GM19397 (cell line): Measurements from ENCODE around the gene PPP2R3B.
A peak's percentile ranks its signal among the peaks of the same experiment; 100 is the strongest.
"Not testable (repeated sequence)": the region's sequence is repeated elsewhere in the genome, so short reads cannot be mapped to it uniquely, and the experiment has no call there.

Source experiments
- ATAC-seq: cut with Tn5 transposase; IDR thresholded peaks from one replicate; pipeline ENCODE4 v1.9.1; 2021; ENCODE audit warnings: mild to moderate bottlenecking, moderate library complexity; ENCODE audit not compliant: unreplicated experiment

The PPP2R3B gene

DNA sequence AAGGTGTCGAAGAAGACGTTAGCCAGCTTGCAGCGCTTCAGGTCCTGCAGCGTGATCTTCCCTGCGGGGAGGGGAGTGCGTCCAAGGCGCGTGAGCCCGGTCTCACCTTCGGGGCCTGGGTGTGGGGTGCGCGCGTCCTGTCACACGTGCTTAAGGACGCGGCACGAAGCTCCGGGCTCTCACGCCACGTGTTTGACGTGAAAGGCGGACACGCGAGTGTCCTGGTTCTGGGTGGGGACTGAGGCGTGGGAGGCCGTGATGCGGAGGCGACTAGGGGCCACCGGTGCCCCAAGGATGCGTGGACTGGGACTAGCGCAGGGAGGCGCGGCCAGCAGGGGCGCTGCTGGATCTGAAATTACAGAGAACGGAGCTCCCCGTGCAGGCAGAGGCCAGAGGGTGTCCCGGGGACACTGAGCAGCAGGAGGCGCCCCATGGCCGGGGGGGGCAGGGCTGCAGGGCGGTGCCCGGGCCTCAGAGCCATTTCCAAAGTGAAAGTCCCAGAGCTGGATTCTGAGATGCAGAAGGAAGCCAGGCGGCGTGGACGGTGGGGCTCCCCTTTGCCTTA is 47.8 kb downstream of the PPP2R3B start:
- no peak for ATAC-seq

DNA sequence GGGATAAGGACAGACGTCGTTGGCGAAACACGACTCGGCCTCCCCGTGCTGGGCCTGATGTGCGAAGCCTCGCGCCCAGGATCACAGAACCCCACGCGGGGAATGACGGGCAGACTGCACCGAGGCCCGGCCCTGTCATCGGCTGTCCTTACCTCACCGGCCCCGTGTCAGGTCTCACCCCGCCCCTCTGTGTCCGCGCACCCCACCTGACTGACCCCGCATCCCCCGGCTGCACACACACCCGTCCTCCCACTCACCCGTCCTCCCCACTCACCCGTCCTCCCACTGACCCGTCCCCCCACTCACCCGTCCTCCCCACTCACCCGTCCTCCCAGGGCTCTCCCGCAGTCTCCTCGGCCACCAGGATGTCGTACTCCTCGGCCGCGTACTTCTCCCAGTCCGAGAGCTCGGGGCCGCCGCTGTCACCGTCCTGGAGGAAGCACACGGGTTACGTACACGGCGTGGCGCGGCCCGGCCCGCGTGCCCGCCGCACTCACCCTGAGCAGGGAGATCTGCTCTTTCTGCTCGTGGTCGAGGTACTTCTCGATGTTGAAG is 48.3 kb downstream of the PPP2R3B start:
- no peak for ATAC-seq

DNA sequence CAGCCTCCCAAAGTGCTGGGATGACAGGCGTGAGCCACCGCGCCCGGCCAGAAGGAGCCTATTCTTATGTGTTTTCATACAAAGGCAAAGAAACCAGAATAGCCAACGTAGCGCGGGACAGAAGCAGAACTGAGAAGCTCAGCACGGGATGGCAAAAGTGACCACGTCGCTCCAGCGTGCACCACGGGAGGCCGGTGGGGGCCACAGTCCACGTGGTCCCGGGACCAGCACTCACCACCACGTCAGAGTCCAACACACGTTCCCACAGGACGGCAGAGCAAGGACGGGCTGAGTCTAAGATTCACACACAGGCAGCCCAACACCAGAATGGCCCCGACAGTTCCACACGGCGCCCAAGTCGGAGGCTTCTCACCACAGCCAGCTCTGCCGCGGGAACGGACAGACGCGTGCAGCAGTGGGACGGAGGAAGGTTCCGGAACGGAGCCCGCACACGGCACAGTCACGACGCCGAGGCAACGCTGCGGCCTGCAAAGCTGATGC is 49.3 kb downstream of the PPP2R3B start:
- ATAC-seq, result no peak

DNA sequence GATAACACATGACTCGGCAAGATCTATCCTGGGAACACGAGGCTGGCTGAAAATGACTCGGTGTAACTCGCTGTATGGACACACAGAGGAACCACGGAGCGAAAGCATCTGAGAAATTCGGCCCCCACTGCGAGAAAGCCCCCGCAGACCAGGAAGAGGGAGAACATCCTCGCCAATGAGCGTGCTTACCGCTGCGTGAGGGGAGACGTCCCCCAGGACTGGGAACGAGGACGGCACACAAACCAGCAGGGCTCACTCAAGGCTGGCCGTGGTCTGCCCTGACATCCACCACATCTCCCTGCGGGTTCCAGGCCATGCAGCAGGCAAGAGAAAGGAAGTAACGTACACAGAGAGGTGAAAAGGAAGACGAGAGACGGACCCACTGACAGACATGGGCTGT is 50.5 kb downstream of the PPP2R3B start:
- no peak for ATAC-seq

DNA sequence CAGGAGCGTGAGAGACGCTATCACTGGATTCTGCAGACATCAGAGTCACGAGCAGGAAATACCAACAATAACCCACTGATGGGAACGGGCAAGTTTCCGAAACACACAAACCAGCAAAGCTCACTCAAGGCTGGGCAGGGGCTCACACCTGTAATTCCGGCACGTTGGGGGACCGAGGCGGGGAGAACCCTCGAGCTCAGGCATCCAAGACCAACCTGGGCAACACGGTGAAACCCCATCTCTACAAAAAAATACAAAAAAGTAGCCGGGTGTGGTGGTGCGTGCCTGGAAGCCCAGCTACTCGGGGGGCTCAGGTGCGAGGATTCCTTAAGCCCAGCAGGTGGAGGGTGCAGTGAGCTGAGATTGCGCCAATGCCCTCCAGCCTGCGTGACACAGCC is 51.0 kb downstream of the PPP2R3B start:
- ATAC-seq, result no peak

DNA sequence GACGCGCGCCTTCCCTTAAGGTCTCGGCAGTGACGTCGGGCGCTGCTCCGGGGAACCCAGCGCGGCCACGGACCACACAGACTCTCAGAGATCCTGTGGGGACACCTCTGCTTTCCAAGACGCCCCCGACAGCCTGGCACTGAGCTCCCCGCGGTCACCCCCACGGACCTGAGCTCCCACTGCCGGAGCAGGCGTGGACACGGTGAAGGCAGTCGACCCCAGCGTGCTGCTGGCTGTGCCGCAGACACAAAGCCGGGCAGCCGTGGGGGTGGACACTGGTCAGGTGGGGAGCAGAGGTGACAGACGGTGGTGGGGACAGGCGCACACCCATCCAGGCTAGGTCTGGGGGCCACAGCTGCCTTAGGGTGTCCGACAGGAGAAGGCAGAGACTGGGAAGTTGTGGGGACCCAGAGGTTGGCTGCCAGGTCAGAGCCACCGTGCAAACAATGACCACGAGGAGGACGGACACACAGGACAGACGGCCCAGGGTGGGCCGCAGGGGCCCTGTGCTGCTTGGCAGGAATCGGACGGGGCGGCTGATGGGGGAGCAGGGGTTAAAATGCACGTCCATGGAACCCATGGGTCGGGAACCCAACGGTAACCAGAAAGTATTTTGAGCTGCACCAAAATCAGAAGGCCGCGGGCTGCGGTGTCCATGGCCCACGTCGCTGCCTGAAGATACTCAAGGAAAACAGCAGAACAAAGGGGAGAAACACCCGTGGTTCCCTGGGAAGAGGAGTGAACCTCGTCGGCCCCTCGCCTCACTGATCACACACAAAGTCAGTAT is 51.5 kb downstream of the PPP2R3B start:
- no peak for ATAC-seq

DNA sequence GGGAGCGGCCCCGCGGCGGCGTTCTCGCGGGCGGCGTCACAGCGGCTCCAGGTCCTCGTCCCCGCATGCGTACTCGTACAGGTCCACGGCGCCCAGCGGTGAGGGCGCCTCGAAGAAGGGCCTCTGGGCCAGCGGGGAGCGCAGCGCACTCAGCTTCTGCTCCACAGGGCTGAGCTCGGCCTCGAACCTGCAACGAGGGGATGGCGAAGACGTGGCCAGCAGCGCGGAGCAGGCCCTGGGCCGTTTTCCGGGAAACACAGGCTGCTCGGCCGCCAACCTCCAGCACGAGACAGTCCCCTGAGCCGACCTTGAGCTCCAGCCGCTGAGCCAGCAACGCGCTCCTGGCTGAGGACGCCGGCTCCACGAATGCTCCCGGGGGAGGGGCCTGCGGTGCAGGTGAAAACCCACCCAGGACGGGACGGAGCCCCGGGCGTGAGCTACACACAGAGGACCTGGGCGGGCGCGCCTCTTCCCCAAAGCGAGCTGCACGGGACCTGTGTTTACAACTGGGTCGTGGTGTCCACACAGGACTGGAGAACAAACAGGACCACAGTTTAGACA is 52.3 kb downstream of the PPP2R3B start:
- no peak for ATAC-seq

DNA sequence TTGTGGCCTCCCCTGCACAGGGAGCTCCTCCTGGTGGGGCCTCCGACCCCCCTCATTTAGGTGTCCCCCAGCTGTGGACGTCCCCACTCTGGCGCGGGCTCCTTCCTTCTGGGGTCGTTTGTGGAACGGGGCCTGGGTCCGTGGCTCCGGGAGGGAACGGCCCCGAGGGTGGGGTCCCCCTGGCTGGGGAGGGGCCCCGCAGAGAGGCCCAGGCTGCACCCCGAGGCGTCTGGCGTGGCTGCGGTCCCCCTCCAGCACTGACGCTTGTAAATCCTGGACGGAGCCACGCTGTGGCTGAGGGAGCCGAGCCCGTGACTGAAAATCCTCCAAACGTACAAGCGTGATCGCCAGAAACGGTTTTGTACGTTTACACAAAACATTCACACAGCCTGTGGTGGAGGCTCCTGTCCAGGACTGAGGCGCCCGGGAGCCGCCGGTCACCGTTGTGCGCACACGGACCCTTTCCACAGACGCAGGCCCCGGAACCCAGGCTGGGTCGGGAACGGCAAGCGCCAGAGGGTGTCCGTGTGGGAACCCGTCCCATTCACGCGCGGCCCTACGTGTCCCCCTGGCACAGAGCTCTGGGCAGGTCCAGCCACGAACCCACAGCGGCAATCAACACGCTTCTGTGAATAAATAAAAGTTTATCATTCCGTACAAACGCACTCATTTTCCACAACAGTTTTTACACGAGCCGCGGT is 52.9 kb downstream of the PPP2R3B start:
- ATAC-seq, result no peak

DNA sequence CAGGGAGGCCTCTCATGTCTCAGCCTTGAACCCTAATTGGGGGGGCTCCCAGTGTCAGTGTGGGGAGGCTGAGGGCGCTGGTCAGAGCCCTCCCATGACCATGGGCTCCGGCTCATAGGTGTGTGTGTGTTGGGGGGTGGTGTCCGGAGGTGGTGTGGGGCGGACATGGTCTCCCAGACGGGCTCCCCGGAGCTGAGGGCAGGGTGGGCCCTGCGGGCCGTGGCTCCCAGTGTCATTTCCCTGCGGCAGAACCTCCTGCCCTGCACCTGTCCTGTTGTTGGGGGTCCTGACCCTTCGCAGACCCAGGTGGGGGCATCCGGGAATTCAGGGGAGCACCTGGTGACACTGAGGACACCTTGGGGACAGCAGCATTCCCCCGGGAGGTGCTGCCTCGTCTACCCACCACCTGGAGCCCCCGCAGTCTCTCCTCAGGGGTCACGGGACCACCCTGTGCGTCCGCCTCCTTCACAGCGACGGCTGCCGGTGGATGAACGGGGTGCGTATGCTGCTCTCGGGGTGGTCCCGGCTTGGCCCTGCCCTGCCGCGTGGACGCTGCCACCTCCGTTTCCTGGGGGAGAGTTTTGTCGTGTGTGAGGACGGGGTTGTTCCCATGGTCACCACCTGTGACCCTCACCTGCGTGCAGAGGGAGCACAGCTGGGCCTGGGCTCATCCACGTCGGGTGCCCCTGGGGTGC is 53.6 kb downstream of the PPP2R3B start:
- ATAC-seq, result no peak

DNA sequence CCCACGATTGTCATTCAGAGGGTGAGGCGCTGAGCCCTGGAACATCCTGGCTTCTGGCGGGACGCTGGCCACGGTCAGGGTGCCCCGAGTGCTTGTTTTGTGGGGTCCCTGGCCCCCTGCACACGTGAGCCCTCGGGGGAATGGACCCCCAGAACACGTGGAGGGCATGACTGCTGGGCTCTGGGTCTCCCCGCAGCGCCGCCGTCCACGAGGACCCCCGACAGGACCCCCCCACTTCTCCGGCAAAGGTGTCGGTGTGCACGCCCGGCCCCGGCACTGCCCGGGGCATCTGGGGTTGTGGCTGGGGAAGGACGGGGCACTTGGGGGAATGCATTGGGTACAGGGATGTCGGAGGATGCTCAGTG is 54.2 kb downstream of the PPP2R3B start:
- ATAC-seq, result no peak

DNA sequence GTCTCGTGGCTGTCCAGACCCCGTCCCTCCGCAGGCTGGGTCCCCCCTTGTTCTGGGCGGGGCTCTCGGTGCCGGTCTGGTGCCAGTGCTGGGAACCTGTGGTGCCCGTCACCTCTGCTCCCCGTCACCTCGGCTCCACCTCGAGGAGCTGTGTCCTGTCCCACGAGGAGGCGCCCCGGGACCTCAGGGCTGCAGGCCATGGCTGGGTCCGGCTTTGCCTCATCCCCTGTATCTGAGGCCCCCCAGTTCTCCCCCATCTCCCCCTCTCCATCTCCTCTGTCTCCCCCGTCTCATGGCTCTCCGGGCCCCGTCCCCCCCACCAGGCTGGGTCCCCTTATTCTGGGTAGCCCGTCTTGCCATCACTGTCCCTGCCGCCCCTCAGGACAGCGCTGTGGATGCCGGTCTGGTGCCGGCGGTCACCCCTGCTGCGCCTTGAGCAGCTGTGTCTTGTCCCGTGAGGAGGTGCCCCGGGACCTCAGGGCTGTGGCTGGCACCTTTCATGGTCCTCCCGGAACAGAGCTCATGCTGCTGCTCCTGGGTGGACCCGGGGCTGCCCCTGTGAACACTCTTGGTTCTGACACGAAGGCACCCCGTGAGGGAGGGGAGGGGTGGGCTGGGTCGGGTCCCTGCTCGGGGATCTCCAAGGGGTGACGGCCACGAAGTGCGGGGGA is 54.7 kb downstream of the PPP2R3B start:
- no peak for ATAC-seq

DNA sequence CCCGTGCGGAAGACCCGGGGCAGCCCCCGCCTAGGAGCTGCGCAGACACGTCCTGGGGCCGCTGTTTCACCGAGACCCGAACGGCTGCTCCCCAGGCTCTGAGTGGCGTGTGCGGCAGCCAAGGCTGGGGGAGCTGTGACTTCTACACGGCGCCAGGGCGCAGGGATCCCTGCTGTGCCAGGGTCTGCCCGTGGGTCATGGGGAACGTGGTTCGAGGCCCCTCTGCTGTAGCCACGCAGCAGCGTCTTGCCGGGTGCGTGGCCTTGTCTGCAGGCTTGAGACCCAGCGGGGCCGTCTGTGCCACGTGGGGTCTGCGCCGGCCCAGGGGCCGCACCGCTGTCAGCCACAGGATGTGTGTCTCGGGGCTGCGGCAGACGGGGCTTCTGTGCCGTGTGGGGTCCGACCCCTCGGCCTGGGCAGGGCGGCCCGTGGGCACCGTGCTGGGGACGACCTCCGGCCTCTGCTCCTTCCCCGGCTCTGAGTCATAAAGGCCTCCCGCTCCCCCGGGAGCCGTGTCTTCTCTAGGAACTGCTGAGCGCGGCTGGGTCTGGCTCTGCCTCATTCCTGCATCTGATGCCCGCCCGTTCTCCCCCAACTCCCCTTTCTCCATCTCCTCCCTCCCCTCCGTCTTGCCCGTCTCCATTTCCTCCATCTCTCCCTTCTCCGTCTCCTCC is 55.4 kb downstream of the PPP2R3B start:
- no peak for ATAC-seq

DNA sequence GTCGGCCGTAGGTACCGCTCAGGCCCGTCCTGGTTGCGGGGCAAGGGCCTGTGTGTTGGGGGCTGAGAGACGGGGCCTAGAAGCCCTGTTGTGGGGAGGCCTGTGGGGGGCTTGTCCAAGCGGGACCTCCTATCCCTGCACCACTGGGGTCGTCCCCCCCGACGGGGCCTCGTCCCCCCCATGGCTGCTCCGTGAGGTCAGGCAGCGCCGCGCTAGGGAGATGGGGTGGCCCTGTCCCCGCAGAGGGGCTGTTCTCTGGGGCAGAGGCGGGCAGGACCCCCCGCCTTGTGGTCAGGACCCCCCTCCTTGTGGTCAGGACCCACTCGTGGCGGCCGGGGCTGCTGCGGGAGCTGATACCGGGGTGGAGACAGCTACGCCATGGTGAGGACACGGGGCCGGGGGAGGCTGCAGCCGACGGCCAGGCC is 56.0 kb downstream of the PPP2R3B start:
- no peak for ATAC-seq

DNA sequence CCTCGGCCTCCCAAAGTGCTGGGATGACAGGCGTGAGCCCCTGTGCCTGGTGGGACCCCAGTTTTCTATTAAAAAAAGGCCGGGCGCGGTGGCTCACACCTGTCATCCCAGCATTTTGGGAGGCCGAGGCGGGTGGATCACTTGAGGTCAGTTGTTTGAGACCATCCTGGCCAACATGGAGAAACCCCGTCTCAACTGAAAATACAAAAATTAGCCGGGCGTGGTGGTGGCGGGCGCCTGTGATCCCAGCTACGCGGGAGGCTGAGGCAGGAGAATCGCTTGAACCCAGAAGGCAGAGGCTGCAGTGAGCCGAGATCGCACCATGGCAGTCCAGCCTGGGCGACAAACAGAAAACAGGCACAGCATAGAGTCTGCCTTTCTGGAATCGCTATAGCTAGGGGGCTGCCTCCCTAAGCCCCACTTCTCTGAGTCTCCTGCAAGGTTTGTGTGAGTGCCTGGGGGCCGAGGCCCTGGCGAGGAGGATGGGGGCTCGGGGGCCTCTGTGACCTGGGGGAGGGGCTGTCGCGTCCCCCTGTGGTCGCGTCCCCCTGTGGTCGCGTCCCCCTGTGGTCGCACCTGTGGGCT is 56.5 kb downstream of the PPP2R3B start:
- ATAC-seq, result not testable (repeated sequence)

DNA sequence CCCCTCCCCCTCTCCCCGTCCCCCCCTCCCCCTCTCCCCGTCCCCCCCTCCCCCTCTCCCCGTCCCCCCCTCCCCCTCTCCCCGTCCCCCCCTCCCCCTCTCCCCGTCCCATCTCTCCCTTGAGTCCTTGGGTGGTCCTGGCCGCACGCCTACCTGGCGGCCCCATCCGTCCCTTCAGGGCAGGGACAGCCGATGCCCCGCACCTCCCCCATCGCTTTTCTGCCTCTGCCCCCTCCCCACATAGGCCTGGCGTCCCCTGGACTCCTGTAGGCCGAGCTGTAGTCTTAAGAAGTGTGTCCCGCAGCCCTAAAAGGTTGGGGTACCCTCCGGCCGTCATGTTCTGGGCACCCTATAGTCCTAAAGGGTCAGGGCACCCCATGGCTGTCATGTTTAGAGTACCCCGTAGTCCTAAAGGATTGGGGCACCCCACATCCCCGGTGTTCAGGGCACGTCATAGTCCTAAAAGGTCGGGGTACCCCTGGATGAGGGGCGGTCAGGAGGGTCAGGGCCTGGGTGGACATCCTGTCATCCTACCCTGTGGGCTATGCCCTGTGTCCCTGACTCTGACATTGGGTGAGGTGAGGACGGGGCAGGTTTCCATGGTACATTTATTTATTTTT is 57.3 kb downstream of the PPP2R3B start:
- no peak for ATAC-seq

DNA sequence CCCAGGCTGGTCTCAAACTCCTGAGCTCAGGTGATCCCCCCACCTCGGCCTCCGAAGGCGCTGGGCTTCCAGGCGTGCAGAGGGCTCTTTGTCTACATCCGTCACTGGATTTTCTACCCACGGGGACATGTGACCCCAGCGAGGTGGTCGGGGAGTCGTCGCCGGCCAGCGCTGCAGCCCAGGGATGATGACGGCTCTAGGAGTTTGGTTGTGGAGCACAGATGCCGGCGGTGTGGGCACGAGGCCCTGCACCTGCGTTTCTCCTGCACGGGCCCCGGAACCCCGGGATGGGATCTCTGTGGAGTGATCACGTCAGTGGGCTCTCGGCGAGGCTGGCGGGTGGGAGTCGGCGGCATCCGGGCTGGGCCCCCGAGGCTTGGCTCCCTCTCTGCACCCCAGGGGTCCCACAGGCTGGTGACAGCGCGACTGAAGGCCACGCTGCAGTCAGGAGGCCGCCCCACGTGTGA is 59.0 kb downstream of the PPP2R3B start:
- no peak for ATAC-seq

DNA sequence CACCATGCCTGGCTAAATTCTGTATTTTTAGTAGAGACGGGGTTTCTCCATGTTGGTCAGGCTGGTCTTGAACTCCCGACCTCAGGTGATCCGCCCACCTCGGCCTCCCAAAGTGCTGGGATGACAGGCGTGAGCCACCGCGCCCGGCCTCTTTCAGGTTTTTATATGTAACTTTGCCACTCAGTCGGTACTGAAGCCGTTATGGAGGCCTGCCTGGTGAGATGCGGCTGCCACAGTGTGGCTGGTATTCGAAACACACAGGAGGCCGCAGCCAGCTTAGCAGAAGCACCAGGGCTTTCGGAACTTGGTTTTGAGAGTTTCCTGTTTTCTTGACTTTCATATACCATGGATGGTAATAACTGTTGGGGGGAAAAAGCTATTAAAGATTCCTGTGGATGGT is 62.0 kb downstream of the PPP2R3B start:
- not testable (repeated sequence) for ATAC-seq

DNA sequence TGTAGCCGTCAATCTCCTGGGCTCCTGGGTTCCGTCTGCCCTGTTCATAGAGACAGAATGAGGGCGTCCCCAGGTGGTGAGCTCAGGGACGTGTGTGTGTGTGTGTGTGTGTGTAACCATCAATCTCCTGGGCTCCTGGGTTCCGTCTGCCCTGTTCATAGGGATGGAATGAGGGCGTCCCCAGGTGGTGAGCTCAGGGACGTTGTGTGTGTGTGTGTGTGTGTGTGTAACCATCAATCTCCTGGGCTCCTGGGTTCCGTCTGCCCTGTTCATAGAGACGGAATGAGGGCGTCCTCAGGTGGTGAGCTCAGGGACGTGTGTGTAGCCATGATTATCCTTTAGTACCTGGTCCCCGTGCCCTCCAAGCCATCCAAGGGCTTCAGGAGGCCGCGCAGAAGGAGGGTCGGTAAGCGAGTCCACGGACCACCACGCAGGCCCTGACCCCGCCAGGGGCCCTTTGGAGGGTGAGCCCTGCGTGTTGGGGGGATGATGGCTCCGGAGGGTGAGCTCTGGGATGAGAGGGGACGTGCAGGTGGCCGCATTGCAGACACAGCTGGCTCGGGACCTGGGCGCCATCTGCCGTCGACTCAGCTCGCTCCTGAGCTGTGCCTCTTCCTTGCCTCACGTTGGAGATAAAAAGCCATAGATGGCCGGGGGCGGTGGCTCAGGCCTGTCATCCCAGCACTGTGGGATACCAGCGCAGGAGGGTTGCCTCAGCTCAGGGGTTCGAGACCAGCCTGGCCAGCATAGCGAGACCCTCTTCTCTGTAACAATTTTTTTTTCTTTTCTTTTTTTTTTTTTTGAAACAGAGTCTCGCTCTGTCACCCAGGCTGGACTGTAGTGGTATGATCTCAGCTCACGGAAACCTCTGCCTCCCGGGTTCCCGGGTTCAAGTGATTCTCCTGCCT is 62.7 kb downstream of the PPP2R3B start:
- peak; percentile 41 for ATAC-seq
